NCI-H2029 (cell line): ENCODE results near the gene RESP18.

Experiments used
- DNase-seq: peaks from one replicate; lab custom pipeline; 2025; lab: John Stamatoyannopoulos, UW

Gene RESP18

GRCh38 chr2:219277703-219278654, 54.6 kb downstream of the RESP18 start:
- DNase-seq, result peak; percentile 50
